ENCODE results near the gene ZBTB43. TPM values are rescaled to one million over a fixed set of nuclear protein-coding genes. Genes with fewer than 3 reads are reported as not detected.

ZBTB43 gene
- total RNA-seq, 1 donor from 2014 or later: 21.8 TPM

GRCh38 chr9:126788046-126788445, 16.8 kb upstream of the ZBTB43 start:
- no peaks in the 10 kb centered on the region for H3K4me1 Mint-ChIP-seq (ENCODE audit: low read depth)
- no peak for DNase-seq (ENCODE audit: low spot score, unreplicated experiment)
- no peaks in the 10 kb centered on the region for H3K36me3 Mint-ChIP-seq (ENCODE audit: insufficient read depth)
- no peak overlapping the region for H3K4me3 Mint-ChIP-seq (ENCODE audit: low read depth)
- TF ChIP-seq, protein P1, sequence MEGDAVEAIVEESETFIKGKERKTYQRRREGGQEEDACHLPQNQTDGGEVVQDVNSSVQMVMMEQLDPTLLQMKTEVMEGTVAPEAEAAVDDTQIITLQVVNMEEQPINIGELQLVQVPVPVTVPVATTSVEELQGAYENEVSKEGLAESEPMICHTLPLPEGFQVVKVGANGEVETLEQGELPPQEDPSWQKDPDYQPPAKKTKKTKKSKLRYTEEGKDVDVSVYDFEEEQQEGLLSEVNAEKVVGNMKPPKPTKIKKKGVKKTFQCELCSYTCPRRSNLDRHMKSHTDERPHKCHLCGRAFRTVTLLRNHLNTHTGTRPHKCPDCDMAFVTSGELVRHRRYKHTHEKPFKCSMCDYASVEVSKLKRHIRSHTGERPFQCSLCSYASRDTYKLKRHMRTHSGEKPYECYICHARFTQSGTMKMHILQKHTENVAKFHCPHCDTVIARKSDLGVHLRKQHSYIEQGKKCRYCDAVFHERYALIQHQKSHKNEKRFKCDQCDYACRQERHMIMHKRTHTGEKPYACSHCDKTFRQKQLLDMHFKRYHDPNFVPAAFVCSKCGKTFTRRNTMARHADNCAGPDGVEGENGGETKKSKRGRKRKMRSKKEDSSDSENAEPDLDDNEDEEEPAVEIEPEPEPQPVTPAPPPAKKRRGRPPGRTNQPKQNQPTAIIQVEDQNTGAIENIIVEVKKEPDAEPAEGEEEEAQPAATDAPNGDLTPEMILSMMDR (IDR thresholded peaks at IDR 0.05; ENCODE audit: unreplicated experiment): no peak
- no peak overlapping the region for H3K27ac Mint-ChIP-seq
- H3K27me3 Mint-ChIP-seq: peaks cover 69% of the 10 kb centered on the region
- no peaks in the 10 kb centered on the region for H3K9me3 Mint-ChIP-seq (ENCODE audit: low read depth)

DNA sequence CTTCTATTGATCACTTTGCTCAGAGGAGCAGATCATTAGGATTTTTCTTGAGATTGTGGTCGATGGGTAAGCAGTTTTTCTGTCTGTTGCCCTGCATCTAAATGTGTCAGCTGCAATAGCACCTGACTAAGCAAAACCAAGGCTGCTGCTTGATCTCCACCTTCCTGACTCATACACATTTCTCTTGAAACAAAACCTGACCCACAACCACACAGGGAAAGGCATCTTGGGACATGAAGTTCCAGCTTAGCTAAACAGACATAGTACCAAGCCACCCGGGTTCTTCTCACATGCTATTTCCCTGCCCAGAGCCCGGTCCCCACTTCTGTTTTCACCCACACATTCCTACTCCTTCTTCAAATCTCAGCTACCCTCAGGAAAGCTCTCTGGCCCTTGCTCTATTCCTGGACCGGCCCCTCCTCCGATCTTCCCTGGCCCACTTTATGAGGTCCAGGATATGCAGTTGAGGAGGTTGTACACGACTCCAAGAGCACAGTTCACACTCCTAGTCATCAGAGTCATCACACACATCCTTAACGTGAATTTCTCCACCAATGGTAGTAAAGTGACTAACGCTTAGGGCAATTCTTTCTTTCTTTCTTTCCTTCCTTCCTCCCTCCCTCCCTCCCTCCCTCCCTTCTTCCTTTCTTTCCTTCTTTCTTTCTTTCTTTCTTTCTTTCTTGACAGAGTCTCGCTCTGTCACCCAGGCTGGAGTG, 16.0 kb upstream of the ZBTB43 start:
- Mint-ChIP-seq H3K4me1 (ENCODE audit: low read depth) (no peaks in the 10 kb centered on the region), H3K36me3 (ENCODE audit: insufficient read depth) (no peaks in the 10 kb centered on the region), H3K9me3 (ENCODE audit: low read depth) (no peaks in the 10 kb centered on the region), H3K27ac (no peak overlapping the region), H3K4me3 (ENCODE audit: low read depth) (no peak overlapping the region), H3K27me3 (peaks cover 75% of the 10 kb centered on the region)
- TF ChIP-seq, protein P1 (IDR thresholded peaks at IDR 0.05; ENCODE audit: unreplicated experiment): no peak
- DNase-seq (ENCODE audit: low spot score, unreplicated experiment): no peak

GRCh38 chr9:126790561-126790960, 14.3 kb upstream of the ZBTB43 start:
- no peak overlapping the region for H3K4me3 Mint-ChIP-seq (ENCODE audit: low read depth)
- no peak overlapping the region for H3K27ac Mint-ChIP-seq
- H3K9me3 Mint-ChIP-seq (ENCODE audit: low read depth): no peaks in the 10 kb centered on the region
- peaks cover 69% of the 10 kb centered on the region for H3K27me3 Mint-ChIP-seq
- H3K36me3 Mint-ChIP-seq (ENCODE audit: insufficient read depth): no peaks in the 10 kb centered on the region
- no peaks in the 10 kb centered on the region for H3K4me1 Mint-ChIP-seq (ENCODE audit: low read depth)
- TF ChIP-seq, protein P1 (IDR thresholded peaks at IDR 0.05; ENCODE audit: unreplicated experiment): no peak
- DNase-seq (ENCODE audit: low spot score, unreplicated experiment): no peak

DNA sequence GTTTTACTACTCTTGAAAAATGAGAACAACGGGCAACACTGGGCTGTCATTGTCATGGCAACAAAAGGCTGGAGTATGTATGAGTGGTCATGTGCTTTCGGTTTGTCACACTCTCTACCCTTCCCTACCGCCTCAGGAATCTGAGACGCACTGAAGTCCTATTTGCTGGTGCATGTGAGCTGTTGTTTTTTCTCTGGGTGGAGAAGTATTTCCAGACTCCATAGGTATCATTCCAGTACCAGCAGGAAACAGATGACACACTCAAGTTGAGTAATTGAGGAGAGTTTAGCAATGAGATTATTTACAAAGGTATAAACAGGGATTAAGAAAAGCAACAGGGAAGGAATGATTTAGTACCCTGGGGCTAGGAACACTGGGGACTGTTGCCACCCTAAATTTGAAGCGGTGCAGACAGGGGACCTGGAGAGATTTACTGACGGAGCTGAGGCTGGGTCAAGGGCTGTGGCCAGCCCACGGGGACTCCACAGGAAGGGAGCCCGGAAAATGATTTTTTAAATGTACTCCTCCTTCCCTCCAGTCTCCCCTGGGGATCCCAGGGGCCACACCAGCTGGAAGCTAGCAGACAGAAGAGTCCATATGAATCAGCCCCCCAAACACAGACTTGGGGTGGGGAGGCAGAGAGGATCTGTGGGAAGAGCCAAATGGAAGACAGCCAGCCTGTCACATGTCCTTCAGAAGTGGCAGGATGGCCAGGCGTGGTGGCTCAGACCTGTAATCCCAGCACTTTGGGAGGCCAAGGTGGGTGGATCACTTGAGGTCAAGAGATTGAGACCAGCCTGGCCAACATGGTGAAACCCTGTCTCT, 13.2 kb upstream of the ZBTB43 start:
- Mint-ChIP-seq H3K27me3 (peaks cover 66% of the 10 kb centered on the region), H3K4me3 (ENCODE audit: low read depth) (no peak overlapping the region), H3K9me3 (ENCODE audit: low read depth) (no peaks in the 10 kb centered on the region), H3K4me1 (ENCODE audit: low read depth) (no peaks in the 10 kb centered on the region), H3K27ac (no peak overlapping the region), H3K36me3 (ENCODE audit: insufficient read depth) (no peaks in the 10 kb centered on the region)
- no peak for DNase-seq (ENCODE audit: low spot score, unreplicated experiment)
- TF ChIP-seq, protein P1 (IDR thresholded peaks at IDR 0.05; ENCODE audit: unreplicated experiment): no peak

- DNase-seq (ENCODE audit: low spot score, unreplicated experiment): no peak
- H3K4me3 Mint-ChIP-seq (ENCODE audit: low read depth): no peak overlapping the region
- H3K9me3 Mint-ChIP-seq (ENCODE audit: low read depth): no peaks in the 10 kb centered on the region
- TF ChIP-seq, protein P1 (IDR thresholded peaks at IDR 0.05; ENCODE audit: unreplicated experiment): no peak
- no peak overlapping the region for H3K27ac Mint-ChIP-seq
- peaks cover 46% of the 10 kb centered on the region for H3K27me3 Mint-ChIP-seq
- no peaks in the 10 kb centered on the region for H3K36me3 Mint-ChIP-seq (ENCODE audit: insufficient read depth)
- H3K4me1 Mint-ChIP-seq (ENCODE audit: low read depth): no peaks in the 10 kb centered on the region
Observed at GRCh38 chr9:126793686-126794417, 11.0 kb upstream of the ZBTB43 start.

Data from progenitor cell of endocrine pancreas (in vitro differentiated cells).